PC-3 (cell line): ENCODE results near the gene RNF166. TPM values are rescaled to one million over a fixed set of nuclear protein-coding genes. Genes with fewer than 3 reads are reported as not detected.

ENCODE experiments used
- ATAC-seq: fragments of 200-7000 bp; cut with Tn5 transposase; 2 replicates; pipeline ENCODE4 v1.9.1; 2020; ENCODE audit warnings: mild to moderate bottlenecking, moderate library complexity
- BruUV-seq: library from RNA; stranded (reverse); fragments of 400-500 nt; replicated peaks from 2 replicates; lab custom pipeline; 2021; lab: Mats Ljungman, UMichigan
- CTCF ChIA-PET: fragments of 300-600 bp; sonication (Branson Sonifier 250); formaldehyde crosslinking; loops from one replicate; lab custom pipeline; 2022; ENCODE audit warnings: antibody characterized with exemption; lab: Charles Lee
- POLR2A ChIA-PET: fragments of 300-600 bp; sonication (Branson Sonifier 250); formaldehyde crosslinking; loops from one replicate; lab custom pipeline; 2022; ENCODE audit warnings: antibody characterized with exemption; ENCODE audit not compliant: unreplicated experiment; lab: Charles Lee
- DNase-seq: peaks from one replicate; pipeline ENCODE4 v3.0.0-alpha.2; 2015
- H2AFZ ChIP-seq: fragments of 300-600 bp; sonication (generic); 2 replicates; pipeline ENCODE4 v1.6.0; 2016; ENCODE audit warnings: antibody characterized with exemption, low read length
- H3F3A ChIP-seq: fragments of 300-600 bp; sonication (generic); one replicate; pipeline ENCODE4 v1.6.0; 2017; ENCODE audit warnings: antibody characterized with exemption, low read length, control low read depth, mild to moderate bottlenecking; ENCODE audit not compliant: unreplicated experiment
- H3K27ac ChIP-seq: fragments of 300-600 bp; sonication (generic); 2 replicates; pipeline ENCODE4 v1.5.1; 2016; ENCODE audit warnings: mild to moderate bottlenecking, low read length
- H3K27me3 ChIP-seq: fragments of 300-600 bp; sonication (generic); 2 replicates; pipeline ENCODE4 v1.6.1; 2016; ENCODE audit warnings: low read length, mixed read lengths
- H3K36me3 ChIP-seq: fragments of 300-600 bp; sonication (generic); 2 replicates; pipeline ENCODE4 v1.6.1; 2016; ENCODE audit warnings: low read depth, mixed run types, low read length, mixed read lengths
- H3K4me1 ChIP-seq: fragments of 300-600 bp; sonication (generic); 2 replicates; pipeline ENCODE4 v1.5.1; 2016; ENCODE audit warnings: low read length; ENCODE audit not compliant: insufficient read depth
- H3K4me2 ChIP-seq: fragments of 300-600 bp; sonication (generic); 2 replicates; pipeline ENCODE4 v1.6.0; 2016; ENCODE audit warnings: low read length
- H3K4me3 ChIP-seq: fragments of 300-600 bp; sonication (generic); 2 replicates; pipeline ENCODE4 v1.5.1; 2016; ENCODE audit warnings: mild to moderate bottlenecking, low read length, mixed read lengths
- H3K79me2 ChIP-seq: fragments of 300-600 bp; sonication (generic); 2 replicates; pipeline ENCODE4 v1.6.1; 2017; ENCODE audit warnings: low read length, mixed read lengths
- H3K9ac ChIP-seq: fragments of 300-600 bp; sonication (generic); 2 replicates; pipeline ENCODE4 v1.6.0; 2016; ENCODE audit warnings: mild to moderate bottlenecking, low read length
- H3K9me2 ChIP-seq: fragments of 300-600 bp; sonication (generic); replicated peaks from 2 replicates; pipeline ENCODE4 v1.6.1; 2016; ENCODE audit warnings: mixed run types, low read length, mixed read lengths
- H3K9me3 ChIP-seq: fragments of 300-600 bp; sonication (generic); 2 replicates; pipeline ENCODE4 v1.6.1; 2016; ENCODE audit warnings: low read length, mixed read lengths
- H4K20me1 ChIP-seq: fragments of 300-600 bp; sonication (generic); 2 replicates; pipeline ENCODE4 v1.6.1; 2016; ENCODE audit warnings: low read length, mixed read lengths
- CTCF ChIP-seq: fragments of 300-600 bp; sonication (generic); conservative IDR thresholded peaks from 2 replicates; pipeline ENCODE4 v1.5.1; 2017; ENCODE audit warnings: antibody characterized with exemption, low read depth, mild to moderate bottlenecking, low read length
- EZH2 ChIP-seq: fragments of 300-600 bp; sonication (generic); IDR thresholded peaks from one replicate; pipeline ENCODE4 v1.6.1; 2017; ENCODE audit warnings: antibody characterized with exemption, mild to moderate bottlenecking, low read length; ENCODE audit not compliant: unreplicated experiment
- EZH2phosphoT487 ChIP-seq: fragments of 300-600 bp; sonication (generic); IDR thresholded peaks from 2 replicates; pipeline ENCODE4 v1.6.1; 2018; ENCODE audit warnings: mild to moderate bottlenecking, antibody characterized with exemption, low read length, borderline replicate concordance
- intact Hi-C: fragments of 100-400 bp; cut with micrococcal nuclease; formaldehyde crosslinking; loops from 2 replicates; pipeline ENCODE4 v1.9.0; 2023
- total RNA-seq: library from RNA; depleted of rRNA; stranded (reverse); fragments of >200 nt; gene quantifications from 2 replicates; pipeline ENCODE4 v1.2.3, GENCODE V29; 2014

The RNF166 gene
- total RNA-seq, 1 experiment from 2014 or later, result 28.8 TPM

- Histone ChIP-seq H2AFZ (no peak overlapping the region), H3F3A (no peaks in the 10 kb centered on the region), H4K20me1 (no peaks in the 10 kb centered on the region), H3K4me3 (no peak overlapping the region), H3K27me3 (no peaks in the 10 kb centered on the region), H3K27ac (no peak overlapping the region), H3K36me3 (no peaks in the 10 kb centered on the region), H3K9me2 (no peaks in the 10 kb centered on the region), H3K4me2 (no peak overlapping the region), H3K79me2 (no peaks in the 10 kb centered on the region), H3K4me1 (peaks cover 6% of the 10 kb centered on the region; the same call in 1 of the 2 replicates), H3K9ac (no peak overlapping the region), H3K9me3 (no peaks in the 10 kb centered on the region)
- TF ChIP-seq CTCF (no peak), EZH2 (no peak), EZH2phosphoT487 (no peak)
- BruUV-seq, result no TSS peak
- ChIA-PET CTCF (no interaction called here), POLR2A (no interaction called here)
- DNase-seq (no peak), ATAC-seq (no peak)
- intact Hi-C loops, result no loop called here
Observed at GRCh38 chr16:88676502-88677242, 29.5 kb downstream of the RNF166 start.

- Histone ChIP-seq H3K36me3 (no peaks in the 10 kb centered on the region), H3F3A (no peaks in the 10 kb centered on the region), H4K20me1 (no peaks in the 10 kb centered on the region), H3K9ac (no peak overlapping the region), H3K4me2 (no peak overlapping the region), H3K9me2 (no peaks in the 10 kb centered on the region), H3K79me2 (no peaks in the 10 kb centered on the region), H3K4me1 (peaks cover under 1% of the 10 kb centered on the region; the same call in 1 of the 2 replicates), H2AFZ (no peak overlapping the region), H3K4me3 (no peak overlapping the region), H3K9me3 (no peaks in the 10 kb centered on the region), H3K27ac (no peak overlapping the region), H3K27me3 (no peaks in the 10 kb centered on the region)
- intact Hi-C loops, result no loop called here
- ChIA-PET CTCF (no interaction called here), POLR2A (no interaction called here)
- BruUV-seq, result no TSS peak
- ATAC-seq (no peak), DNase-seq (no peak)
- TF ChIP-seq EZH2phosphoT487 (no peak), EZH2 (no peak), CTCF (no peak)
Observed at GRCh38 chr16:88673716-88674379, 32.4 kb downstream of the RNF166 start.

GRCh38 chr16:88672776-88673175, 33.4 kb downstream of the RNF166 start:
- ATAC-seq, result no peak
- POLR2A ChIA-PET, result interaction anchor here (0.5 kb wide), 1 partner anchor 108 kb away, joined by 4 read pairs; no protein-coding TSS in a partner anchor

More at GRCh38 chr16:88672776-88673175, 33.4 kb downstream of the RNF166 start:
- Histone ChIP-seq H4K20me1 (no peaks in the 10 kb centered on the region), H3K27me3 (no peaks in the 10 kb centered on the region), H3F3A (no peaks in the 10 kb centered on the region), H3K4me3 (no peak overlapping the region), H3K9me2 (no peaks in the 10 kb centered on the region), H3K4me2 (no peak overlapping the region), H2AFZ (no peak overlapping the region), H3K9ac (no peak overlapping the region), H3K27ac (no peak overlapping the region), H3K36me3 (no peaks in the 10 kb centered on the region), H3K79me2 (no peaks in the 10 kb centered on the region), H3K9me3 (no peaks in the 10 kb centered on the region), H3K4me1 (no peaks in the 10 kb centered on the region)
- intact Hi-C loops, result no loop called here
- CTCF ChIA-PET, result no interaction called here
- no peak for TF ChIP-seq EZH2phosphoT487
- TF ChIP-seq CTCF, result 0 out of 2 replicates have a peak, but pooled peaks have one; percentile 24
- no peak for TF ChIP-seq EZH2
- no TSS peak for BruUV-seq
- no peak for DNase-seq
